DND-41 (cell line): ENCODE data around the gene ALPK3.

ENCODE experiments used
- ATAC-seq: fragments of 200-7000 bp; cut with Tn5 transposase; 3 replicates; pipeline ENCODE4 v1.9.1; 2021; ENCODE audit warnings: low read depth; ENCODE audit not compliant: insufficient read depth
- DNase-seq: peaks from one replicate; pipeline ENCODE4 v3.0.0-alpha.2; 2020
- H2AFZ ChIP-seq: 2 replicates; pipeline ENCODE4 v1.6.0; 2012; ENCODE audit warnings: low read depth, low read length
- H3K27ac ChIP-seq: 2 replicates; pipeline ENCODE4 v1.5.1; 2012; ENCODE audit warnings: low read length, inconsistent platforms
- H3K27me3 ChIP-seq: fragments of 200-600 bp; sonication (generic); 2 replicates; pipeline ENCODE4 v1.6.0; 2012; ENCODE audit warnings: low read length, mild to moderate bottlenecking, inconsistent platforms; ENCODE audit not compliant: insufficient read depth, poor library complexity
- H3K36me3 ChIP-seq: 2 replicates; pipeline ENCODE4 v1.5.1; 2012; ENCODE audit warnings: low read length, inconsistent platforms; ENCODE audit not compliant: insufficient read depth
- H3K4me1 ChIP-seq: 2 replicates; pipeline ENCODE4 v1.5.1; 2012; ENCODE audit warnings: mild to moderate bottlenecking, low read length; ENCODE audit not compliant: insufficient read depth
- H3K4me2 ChIP-seq: 2 replicates; pipeline ENCODE4 v1.6.0; 2012; ENCODE audit warnings: mild to moderate bottlenecking, moderate library complexity, low read length, inconsistent platforms; ENCODE audit not compliant: insufficient read depth
- H3K4me3 ChIP-seq, 2 experiments: fragments of 200-600 bp in 1 of 2; shearing (Covaris generic) in 1 of 2; 2 replicates each; pipeline ENCODE4 v1.5.1; 2012 to 2016; ENCODE audit warnings: inconsistent platforms in 2 of 2, low read length in 2 of 2, mild to moderate bottlenecking in 2 of 2, low read depth in 1 of 2, moderate library complexity in 1 of 2
- H3K79me2 ChIP-seq: 2 replicates; pipeline ENCODE4 v1.6.0; 2012; ENCODE audit warnings: low read length, inconsistent platforms; ENCODE audit not compliant: insufficient read depth
- H3K9ac ChIP-seq: 2 replicates; pipeline ENCODE4 v1.6.0; 2012; ENCODE audit warnings: low read depth, mild to moderate bottlenecking, inconsistent platforms, low read length, moderate library complexity
- H3K9me3 ChIP-seq: 2 replicates; pipeline ENCODE4 v1.5.1; 2012; ENCODE audit warnings: low read length, moderate library complexity, mild to moderate bottlenecking, inconsistent platforms; ENCODE audit not compliant: insufficient read depth, severe bottlenecking
- H4K20me1 ChIP-seq: 2 replicates; pipeline ENCODE4 v1.6.0; 2012; ENCODE audit warnings: low read length; ENCODE audit not compliant: insufficient read depth
- CTCF ChIP-seq: IDR thresholded peaks from 2 replicates; pipeline ENCODE4 v1.5.1; 2012; ENCODE audit warnings: borderline replicate concordance, low read length, moderate library complexity, mild to moderate bottlenecking; ENCODE audit not compliant: poor library complexity, severe bottlenecking; ENCODE audit errors: extremely low read depth
- EZH2 ChIP-seq: IDR thresholded peaks from 3 replicates; pipeline ENCODE4 v1.6.1; 2012; ENCODE audit warnings: borderline replicate concordance, low read depth, mild to moderate bottlenecking, moderate library complexity, low read length, inconsistent platforms; ENCODE audit not compliant: severe bottlenecking

ALPK3 gene

GRCh38 chr15:84833447-84834228, 16.5 kb downstream of the ALPK3 start:
- no peaks in the 10 kb centered on the region for H3K9me3 ChIP-seq
- H3K79me2 ChIP-seq = no peaks in the 10 kb centered on the region
- peaks cover 14% of the 10 kb centered on the region for H3K27me3 ChIP-seq
- H3K27ac ChIP-seq = no peak overlapping the region
- TF ChIP-seq EZH2 = no peak
- TF ChIP-seq CTCF = no peak
- no peak for ATAC-seq
- H3K4me1 ChIP-seq = no peaks in the 10 kb centered on the region
- no peak overlapping the region for H3K4me3 ChIP-seq
- no peak overlapping the region for H3K4me2 ChIP-seq
- no peaks in the 10 kb centered on the region for H3K36me3 ChIP-seq
- no peak for DNase-seq
- no peak overlapping the region for H2AFZ ChIP-seq
- no peaks in the 10 kb centered on the region for H4K20me1 ChIP-seq
- no peak overlapping the region for H3K9ac ChIP-seq

- DNase-seq = no peak
- H3K27me3 ChIP-seq = peaks cover 14% of the 10 kb centered on the region
- no peak for TF ChIP-seq CTCF
- no peak for TF ChIP-seq EZH2
- H3K9me3 ChIP-seq = no peaks in the 10 kb centered on the region
- H3K79me2 ChIP-seq = no peaks in the 10 kb centered on the region
- no peak overlapping the region for H2AFZ ChIP-seq
- ATAC-seq = no peak
- H3K4me2 ChIP-seq = no peak overlapping the region
- H3K9ac ChIP-seq = no peak overlapping the region
- no peak overlapping the region for H3K4me3 ChIP-seq
- no peaks in the 10 kb centered on the region for H3K36me3 ChIP-seq
- no peak overlapping the region for H3K27ac ChIP-seq
- no peaks in the 10 kb centered on the region for H4K20me1 ChIP-seq
- H3K4me1 ChIP-seq = no peaks in the 10 kb centered on the region
Measured at GRCh38 chr15:84834229-84834955, 17.2 kb downstream of the ALPK3 start.

GRCh38 chr15:84834969-84835368, 17.8 kb downstream of the ALPK3 start:
- H3K27ac ChIP-seq = no peak overlapping the region

More at GRCh38 chr15:84834969-84835368, 17.8 kb downstream of the ALPK3 start:
- Histone ChIP-seq H3K4me1 (no peaks in the 10 kb centered on the region), H3K27me3 (peaks cover 14% of the 10 kb centered on the region), H4K20me1 (no peaks in the 10 kb centered on the region), H2AFZ (no peak overlapping the region), H3K9ac (no peak overlapping the region), H3K79me2 (no peaks in the 10 kb centered on the region), H3K4me3 (no peak overlapping the region), H3K36me3 (no peaks in the 10 kb centered on the region), H3K9me3 (no peaks in the 10 kb centered on the region), H3K4me2 (no peak overlapping the region)
- TF ChIP-seq CTCF = no peak
- no peak for TF ChIP-seq EZH2
- DNase-seq (no peak), ATAC-seq (no peak)
